ENCODE results near the gene EIF4H.
"Not testable (repeated sequence)": the region's sequence is repeated elsewhere in the genome, so short reads cannot be mapped to it uniquely, and the experiment has no call there.

EIF4H gene

DNA sequence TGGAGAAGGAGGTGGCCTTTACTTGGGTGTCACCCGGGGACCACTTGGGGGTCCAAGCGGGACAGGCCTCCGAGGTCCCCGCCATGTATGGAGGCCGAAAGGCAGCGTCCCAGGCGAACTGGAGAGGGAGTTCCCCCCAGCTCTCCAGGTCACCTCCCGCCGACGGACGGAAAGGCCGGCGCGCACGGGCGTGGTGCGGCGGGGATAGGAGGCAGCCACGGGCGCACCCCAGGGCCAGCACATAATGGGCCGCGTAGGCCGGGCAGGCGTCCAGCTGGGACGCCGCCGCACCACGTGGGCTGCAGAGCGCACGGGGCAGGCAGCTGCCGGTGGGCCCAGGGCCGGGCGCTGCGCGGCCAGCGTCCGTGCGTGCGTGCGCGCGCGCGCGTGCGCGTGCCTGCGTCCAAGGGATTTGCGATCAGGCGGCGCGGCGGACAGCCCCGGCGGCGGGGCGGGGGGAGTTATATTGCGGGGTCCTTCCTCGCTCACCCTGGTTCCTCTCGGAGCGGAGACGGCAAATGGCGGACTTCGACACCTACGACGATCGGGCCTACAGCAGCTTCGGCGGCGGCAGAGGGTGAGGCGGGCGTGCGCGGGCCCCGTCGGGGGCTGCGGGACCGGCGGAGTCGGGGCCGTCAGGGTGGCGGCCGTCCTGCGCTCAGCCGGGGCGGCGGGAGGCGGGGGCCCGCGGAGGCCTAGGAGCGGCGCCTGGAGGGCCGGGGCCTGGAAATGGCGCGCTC lies at the start of gene EIF4H:
Gene EIF4H (plus strand): TSS at position 491 of the 740 bp plus-strand sequence. CDS start 28 bp downstream, at position 519.
- peak; percentile 96 to 98 for DNase-seq

DNA sequence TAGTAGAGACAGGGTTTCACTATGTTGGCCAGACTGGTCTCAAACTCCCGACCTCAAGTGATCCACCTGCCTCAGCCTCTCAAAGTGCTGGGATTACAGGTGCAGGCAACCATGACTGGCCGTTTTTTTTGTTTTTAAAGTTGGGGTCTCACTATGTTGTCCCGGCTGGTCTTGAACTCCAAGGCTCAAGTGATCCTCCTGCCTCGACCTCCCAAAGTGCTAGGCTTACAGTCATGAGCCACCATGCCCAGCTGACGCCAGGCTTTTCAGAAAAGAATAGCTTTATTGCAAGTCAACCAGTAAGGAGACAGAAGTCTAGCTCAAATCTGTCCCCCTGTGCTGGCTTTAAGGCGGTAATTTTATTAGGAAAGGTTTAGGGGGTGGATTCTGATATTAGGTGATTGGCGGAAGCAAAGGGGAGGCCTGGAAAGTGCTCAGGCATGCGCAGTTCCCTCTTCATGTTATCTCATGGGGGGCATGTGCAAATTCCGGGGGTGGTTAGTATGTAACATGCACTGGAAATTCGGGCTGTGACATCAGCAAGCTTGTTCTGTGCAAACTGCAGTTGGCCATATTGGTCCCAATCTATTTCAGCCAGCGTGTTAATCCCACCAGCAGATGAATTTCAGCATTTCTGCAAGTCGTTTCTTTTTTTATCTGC lies 47.8 kb upstream of the EIF4H start:
- DNase-seq, result no peak

DNA sequence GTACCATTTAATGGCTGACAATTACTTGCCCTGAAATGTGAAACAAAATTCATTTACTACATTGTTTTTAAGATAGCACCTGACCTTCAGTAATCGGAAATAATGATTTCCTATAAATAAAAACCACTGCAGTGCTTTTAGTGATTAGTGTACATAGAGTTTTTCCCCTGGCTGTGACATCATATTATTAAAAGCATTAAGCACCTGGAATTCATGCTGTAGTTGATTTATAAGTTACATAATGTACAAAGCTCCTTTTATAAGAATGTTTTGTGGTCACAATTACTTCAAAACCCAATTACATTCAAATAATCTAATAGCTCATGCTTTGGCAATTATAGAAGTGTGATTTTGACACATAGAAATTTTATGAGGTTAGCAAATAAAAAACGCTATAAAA lies 44.3 kb upstream of the EIF4H start:
- no peak for DNase-seq

DNA sequence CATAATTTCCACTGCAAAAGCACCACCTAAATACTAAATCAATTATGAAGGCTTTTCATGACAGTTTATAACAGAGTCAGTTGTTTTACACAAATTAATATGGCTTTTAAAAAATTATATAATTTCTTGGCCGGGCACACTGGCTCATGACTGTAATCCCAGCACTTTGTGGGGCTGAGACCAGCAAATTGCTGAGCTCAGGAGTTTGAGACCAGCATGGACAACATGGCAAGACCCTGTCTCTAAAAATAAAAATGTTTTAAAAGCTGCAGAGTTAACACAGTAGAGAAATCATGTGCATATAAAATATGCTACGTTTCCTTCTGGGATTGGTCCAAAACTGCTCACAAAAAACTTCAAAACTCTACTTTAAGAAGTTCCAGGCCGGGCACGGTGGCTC lies 43.6 kb upstream of the EIF4H start:
- DNase-seq, result no peak

DNA sequence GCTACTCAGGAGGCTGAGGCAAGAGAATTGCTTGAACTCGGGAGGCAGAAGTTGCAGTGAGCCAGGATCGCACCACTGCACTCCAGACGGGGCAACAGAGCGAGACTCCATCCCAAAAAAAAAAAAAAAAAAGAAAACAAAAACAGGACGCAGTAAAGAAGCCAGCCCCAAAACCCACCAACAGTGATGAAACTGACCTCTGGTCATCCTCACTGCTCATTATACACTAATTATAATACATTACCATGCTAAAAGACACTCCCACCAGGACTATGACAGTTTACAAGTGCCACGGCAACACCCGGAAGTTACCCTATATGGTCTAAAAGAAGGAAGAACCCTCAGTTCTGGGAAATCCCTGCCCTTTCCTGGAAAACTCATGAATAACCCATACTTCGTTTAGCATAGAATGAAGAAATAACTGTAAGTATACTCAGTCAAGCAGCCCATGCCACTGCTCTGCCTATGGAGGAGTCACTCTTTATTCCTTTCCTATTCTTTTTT lies 40.0 kb upstream of the EIF4H start:
- no peak for DNase-seq

DNA sequence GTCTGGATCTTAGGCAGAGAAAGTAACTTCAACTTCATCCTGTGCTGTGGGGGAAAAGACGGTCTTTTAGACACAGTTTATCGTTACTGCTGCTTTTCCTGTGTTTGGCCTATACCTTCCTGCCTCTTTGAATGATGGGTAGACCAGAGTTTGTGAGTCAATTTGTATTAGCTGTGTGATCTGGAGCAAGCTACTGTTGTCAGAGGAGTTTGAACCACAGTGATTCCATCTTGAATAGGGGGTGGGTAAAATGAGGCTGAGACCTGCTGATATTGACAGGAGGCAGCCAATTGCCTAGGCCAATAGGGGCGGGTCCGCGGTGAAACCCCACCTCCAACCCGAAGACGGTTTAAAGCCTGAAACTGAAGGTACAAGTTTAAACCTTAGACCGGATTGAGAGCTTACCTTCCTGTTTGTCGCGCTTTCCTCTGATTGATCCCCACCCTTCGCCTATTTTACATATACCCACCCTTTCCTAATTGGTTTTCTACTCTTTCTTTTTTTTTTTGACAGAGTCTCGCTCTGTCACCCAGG lies 35.8 kb upstream of the EIF4H start:
- DNase-seq, result no peak

DNA sequence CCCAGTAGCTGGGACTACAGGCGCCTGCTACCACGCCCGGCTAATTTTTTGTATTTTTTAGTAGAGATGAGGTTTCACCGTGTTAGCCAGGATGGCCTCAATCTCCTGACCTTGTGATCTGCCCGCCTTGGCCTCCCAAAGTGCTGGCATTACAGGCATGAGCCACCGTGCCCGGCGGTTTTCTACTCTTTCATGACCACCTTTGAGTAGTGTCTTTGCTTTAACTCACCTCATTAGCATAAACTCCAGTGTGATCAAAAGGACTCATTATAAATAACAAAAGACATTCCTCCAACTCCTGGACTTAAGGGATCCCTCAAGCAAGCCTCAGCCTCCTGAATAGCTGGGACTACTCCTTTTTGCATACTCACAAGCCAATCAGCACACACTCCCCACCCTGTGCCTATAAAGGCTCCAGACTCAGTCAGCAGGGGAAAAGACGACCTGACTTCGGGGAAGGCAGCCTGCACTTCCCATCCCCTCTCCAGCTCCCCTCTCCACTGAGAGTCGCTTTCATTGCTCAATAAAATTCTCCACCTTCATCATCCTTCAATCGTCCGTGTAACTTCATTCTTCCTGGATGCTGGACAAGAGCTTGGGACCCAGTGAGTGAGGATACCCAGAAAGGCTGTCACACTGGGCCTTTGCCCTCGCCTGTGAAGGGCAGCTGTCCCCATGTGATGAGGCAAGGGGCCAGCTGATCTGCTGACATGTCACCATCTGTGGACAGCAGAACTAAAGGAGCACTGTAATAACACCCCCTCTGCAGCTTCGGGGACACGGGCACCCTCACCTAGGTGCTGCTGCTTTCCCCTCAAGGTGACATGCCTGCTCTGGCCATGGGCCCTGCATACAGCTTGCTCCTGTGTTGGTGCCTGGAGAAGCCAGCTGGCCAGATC lies 35.0 kb upstream of the EIF4H start:
- DNase-seq, result no peak

DNA sequence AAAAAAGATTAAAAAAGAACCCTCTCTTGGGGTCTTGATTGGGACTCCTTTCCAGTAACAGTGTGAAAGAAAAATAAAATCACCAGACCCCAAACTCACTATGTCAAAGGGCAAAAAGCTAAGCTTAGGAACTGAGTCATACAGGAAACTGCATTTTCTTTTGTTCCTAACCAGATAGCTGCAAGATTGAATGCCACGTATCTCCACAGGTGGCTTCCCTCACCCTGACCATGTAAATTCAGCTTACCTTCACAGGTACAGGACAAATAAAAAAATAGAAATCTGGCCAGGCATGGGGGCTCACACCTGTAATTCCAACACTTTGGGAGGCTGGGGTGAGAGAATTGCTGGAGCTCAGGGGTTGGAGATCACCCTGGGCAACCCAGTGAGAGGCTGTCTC lies 32.5 kb upstream of the EIF4H start:
- DNase-seq, result no peak

DNA sequence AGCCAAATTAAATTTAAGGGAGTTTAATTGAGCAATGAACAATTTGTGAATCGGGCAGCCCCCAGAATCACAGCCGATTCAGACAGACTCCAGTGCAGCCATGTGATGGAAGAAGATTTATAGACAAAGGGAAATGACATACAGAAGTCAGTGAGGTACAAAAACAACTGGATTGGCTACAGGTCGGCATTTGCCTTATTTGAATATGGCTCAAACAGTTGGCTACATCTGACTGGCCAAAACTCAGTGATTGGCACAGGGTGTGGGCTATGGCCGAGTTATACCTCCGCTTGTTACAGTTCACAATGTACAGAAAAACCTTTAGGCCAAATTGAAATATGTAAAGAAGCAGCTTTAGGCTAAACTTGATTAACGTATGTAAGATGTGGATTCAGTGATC lies 30.8 kb upstream of the EIF4H start:
- no peak for DNase-seq

DNA sequence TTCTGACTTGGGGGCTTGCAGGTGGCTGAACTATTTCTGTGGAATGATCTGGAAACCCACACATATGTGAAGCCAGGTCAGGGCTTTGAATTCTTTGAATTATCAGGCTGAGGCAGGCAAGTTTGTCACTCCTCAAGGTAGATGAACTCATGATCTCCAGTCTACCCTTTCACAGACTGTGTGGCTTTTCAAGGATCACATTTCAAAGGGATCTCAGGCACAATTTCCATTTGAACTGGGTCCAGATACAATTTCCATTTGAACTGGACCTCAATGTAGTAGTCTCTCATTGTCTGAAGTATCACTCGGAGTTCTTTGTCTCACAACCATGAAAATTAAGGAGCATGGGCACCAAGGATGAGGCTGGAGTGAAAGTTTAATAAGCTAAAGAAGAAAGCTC lies 25.7 kb upstream of the EIF4H start:
- DNase-seq, result no peak

DNA sequence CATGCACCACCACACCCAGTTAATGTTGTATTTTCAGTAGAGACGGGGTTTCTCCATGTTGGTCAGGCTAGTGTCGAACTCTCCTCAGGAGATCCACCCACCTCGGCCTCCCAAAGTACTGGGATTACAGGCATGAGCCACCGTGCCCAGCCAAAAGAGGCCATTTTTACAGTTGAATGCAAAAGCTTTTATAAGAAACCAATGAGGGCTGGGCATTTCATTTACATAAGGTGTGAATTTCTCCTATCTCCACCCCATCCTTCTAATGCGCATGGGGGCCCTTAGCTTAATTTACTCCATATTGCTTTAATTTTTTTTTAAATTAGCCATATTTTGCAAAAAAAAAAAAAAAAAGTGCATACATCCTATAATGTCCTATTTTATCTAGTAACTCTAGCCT lies 25.1 kb upstream of the EIF4H start:
- DNase-seq, result no peak

DNA sequence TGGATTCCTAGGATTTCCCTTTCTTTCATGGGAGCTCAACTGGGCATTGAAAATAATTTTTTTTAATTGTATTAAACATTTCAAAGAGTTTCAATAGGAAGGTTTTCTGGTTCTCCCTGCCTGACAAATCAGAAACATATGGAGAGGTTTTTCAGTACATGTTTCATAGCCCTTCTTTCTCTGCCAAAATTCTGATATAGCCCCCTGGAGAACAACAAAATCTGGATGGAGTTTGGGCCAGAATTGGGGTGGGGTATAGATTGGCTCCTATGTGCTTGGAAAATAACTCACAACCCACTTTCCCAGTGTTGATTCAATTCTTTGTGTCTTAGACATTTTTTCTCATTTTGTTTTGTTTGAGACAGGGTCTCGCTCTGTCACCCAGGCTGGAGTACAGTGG lies 24.6 kb upstream of the EIF4H start:
- DNase-seq, result no peak

DNA sequence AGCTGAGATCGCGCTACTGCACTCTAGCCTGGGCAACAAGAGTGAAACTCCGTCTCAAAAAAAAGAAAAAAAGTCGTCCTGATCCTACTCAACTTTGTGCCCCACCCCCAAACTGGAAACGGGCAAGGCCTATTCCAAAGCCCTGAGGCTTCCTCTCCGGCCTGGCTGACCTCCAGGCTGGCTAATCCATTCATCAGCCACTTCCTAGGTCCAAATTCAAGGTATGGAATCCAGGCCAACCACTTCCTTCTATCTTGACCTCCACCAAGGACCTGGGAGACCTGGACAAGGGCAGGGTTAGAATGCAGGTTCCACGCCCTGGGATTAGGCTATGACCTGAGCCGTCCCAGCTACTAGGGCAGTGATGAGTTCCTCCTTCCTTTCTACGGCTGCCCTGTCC lies 20.4 kb upstream of the EIF4H start:
- DNase-seq, result no peak

DNA sequence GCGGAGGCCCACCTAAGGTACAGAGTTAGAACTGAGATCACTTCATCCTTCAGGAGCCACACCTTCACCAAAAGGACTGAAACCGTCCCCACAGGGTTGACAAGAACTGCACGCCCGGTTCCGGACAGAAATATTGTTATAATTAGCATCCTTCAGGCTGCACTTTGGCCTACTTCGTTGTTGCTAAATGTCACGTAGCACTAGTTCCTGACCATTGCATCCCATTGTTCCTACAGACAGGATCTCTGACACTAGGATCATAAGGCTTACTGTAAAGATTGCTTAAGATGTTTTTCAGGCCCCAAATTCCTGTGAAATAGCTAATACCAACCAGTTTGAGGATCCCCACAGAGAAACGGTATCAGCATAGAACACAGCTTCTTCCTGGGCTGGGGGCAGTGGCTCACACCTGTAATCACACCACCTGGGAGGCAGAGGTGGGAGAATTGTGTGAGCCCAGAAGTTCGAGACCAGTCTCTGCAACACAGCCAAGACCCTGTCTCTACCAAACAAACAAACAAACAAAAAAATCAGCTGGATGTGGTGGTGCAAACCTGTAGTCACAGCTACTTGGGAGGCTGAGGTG lies 18.3 kb upstream of the EIF4H start:
- DNase-seq, result no peak

DNA sequence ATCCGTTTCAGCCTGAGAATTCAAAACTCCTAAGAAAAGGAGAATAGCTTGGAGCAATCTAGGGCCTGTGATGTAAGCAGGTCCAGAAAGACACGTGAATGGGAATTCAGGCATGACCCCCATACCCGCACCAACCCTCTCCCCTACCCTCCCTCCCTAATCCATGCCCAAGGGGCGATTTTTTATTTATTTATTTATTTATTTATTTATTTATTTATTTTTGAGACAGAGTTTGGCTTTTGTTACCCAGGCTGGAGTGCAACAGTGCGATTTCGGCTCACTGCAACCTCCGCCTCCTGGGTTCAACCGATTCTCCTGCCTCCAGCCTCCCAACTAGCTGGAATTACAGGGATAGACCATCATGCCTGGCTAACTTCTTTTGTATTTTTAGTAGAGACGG lies 16.6 kb upstream of the EIF4H start:
- DNase-seq, result no peak

DNA sequence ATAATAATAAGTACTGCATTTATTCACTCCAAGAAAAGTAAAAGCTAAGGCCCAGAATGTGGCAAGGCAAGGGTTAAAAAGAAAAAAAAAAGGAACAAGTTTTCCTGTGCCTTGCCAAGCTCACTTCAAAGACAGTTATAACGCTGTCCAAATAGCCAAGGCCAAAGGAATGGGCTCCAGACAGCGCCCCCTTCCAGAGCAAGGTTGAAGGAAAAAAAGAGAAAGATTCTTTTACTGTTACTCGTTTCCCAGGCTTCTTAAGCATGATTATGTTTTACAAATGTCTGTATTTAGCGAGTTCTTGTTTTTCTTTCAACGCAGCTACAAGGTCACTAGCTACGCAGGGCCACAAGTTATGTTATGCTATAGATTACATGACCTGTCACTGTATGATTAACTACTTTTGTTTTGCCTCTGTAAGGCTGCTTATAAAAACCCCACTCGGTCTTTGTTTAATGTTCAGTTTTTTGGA lies 9.1 kb upstream of the EIF4H start:
- no peak for DNase-seq

DNA sequence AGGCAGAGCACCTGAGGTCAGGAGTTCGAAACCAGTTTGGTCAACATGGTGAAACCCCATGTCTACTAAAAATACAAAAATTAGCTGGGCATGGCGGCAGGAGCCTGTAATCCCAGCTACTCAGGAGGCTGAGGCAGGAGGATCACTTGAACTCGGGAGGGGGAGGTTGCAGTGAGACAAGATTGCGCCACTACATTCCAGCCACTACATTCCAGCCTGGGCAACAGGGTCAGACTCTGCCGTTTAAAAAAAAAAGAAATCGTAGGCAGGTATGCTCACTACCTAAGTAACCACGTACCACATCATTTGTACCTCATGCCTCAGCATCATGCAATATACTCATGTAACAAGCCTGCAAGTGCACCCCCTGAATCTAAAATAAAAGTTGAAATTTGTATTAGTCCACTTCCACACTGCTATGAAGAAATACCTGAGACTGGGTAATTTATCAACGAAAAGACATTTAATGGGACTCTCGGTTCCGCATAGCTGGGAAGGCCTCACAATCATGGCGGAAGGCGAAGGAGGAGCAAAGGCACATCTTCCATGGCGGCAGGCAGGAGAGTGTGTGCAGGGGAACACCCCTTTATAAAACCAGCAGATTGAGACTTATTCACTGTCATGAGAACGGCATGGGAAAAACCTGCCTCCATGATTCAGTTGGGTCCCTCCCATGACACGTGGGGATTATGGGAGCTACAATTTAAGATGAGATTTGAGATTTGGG lies 8.1 kb upstream of the EIF4H start:
- DNase-seq, result no peak

DNA sequence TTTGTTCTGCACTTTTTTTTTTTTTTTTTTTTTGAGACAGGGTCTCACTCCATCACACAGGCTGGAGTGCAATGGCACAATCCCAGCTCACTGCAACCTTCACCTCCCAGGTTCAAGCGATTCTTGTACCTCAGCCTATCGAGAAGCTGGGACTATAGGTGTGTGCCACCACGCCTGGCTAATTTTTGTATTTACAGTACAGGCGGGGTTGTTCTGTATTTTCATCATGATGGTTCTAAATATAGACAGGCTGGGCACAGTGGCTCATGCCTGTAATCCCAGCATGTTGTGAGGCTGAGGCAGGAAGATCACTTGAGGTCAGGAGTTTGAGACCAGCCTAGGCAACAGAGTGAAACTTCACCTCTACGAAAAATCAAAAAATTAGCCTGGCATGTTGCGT lies 6.8 kb upstream of the EIF4H start:
- DNase-seq, result not testable (repeated sequence)

DNA sequence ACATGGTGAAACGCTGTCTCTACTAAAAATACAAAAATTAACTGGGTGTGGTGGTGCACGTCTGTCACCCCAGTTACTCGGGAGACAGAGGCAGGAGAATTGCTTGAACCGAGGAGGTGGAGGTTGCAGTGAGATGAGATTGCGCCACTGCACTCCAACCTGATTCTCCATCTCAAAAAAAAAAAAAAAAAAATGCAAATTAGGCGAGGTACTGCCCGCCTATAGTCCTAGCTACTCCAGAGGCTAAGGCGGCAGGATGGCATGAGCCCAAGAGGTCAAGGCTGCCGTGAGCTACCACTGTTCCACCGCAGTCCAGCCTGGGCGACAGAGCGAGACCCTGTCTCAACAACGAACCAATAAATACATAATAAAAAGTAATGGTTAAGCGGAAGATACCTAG lies 1.1 kb upstream of the EIF4H start:
- DNase-seq, result no peak

DNA sequence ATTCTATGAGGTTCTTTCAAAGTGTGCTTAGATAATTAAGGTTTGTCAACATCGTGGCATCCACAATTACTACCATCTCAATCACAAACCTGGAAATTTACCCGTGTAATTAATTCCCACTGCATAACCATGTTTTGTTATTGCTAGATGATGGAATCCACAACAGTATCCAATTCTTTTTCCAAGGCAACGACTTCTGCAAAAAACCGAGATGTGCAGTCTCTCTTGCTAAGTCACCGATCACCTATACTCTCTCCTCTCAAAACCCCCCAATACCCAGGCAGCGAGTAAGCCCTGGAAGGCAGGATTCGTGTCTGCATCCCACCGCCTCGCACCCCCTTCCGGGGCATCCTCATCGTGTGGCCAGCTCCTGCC lies 678 bp upstream of the EIF4H start:
- DNase-seq, result no peak

DNA sequence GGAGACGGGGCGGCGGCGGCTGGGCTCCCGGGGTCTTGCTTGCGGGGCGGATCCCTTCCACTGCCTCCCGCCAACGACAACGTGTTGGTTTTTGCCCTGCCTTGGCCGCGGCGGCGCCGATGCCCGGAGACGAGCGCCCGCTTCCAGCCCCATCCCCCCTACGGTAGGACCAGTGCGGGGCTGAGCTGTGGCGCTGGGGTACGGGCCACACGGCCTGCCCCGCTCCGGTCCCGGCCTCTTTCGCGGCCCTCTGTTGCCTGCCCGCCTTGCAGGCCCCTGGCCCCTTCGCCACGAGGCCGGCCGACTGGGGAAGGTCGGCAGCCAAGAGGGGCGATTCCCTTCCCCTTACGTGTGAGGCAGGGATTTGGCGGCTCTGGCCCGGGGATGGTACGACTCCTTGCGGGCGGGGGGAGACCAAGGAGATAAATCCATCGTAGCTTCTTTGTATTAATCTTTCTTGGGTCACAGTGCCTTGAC lies 488 bp downstream of the EIF4H start:
- DNase-seq, result peak in 1 of 2 donors; percentile 35

DNA sequence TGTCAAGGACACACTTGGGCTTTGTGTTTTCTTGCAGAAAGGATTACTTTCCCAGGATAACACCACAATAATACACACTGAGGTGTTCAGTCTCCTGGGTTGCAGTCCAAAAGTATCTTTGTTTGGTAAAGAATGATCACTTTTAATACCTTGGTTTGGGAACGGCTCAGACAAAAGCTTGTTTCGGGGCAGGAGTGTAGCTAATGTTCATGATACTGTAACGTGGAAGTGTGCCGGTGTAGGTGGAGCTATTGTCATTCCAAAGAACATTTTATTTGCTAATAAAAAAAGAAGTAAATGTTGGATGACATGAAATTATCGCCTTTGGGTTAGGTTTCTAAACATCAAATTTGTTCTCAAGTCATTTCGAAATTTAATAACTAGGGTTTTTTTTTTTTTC lies 1.2 kb downstream of the EIF4H start:
- no peak for DNase-seq
